HG02610 (cell line): ENCODE measurements around the gene CCDC137.
A peak's percentile ranks its signal among the peaks of the same experiment; 100 is the strongest.

Source experiments
- ATAC-seq: cut with Tn5 transposase; IDR thresholded peaks from one replicate; pipeline ENCODE4 v1.9.1; 2021; ENCODE audit warnings: mild to moderate bottlenecking, moderate library complexity; ENCODE audit not compliant: unreplicated experiment

Gene CCDC137

DNA sequence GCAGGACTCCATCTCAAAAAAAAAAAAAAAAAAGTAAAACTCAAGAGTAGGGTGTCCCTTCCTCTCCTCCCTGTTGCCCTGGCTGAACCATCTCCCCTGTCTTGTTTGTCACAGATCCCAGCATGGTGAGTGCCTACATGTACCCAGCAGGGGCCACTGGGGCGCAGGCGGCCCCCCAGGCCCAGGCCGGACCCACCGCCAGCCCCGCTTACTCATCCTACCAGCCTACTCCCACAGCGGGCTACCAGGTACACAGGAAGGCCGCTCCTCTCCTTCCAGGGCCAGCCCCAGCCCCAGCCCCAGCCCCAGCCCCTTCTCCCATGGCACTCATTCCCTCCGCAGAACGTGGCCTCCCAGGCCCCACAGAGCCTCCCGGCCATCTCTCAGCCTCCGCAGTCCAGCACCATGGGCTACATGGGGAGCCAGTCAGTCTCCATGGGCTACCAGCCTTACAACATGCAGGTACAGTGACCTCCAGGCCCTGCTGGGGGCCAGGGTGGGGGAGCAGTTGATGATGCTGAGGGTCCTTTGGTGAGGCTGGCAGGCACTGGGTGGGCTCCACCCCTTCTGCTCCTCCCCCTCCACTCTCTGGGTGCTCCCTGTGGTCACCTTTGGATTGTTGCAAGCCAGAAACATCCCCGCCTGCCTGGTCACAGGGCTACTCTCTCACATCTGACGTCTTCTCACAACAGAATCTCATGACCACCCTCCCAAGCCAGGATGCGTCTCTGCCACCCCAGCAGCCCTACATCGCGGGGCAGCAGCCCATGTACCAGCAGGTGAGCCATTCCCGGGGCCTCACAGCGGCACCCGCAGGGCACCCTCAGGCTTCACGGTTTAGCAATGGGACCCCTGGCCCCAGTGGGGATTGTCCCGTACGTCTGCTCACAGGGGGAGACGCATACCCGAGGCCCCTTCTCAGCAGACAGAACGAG, 34.1 kb downstream of the CCDC137 start:
- ATAC-seq = no peak

DNA sequence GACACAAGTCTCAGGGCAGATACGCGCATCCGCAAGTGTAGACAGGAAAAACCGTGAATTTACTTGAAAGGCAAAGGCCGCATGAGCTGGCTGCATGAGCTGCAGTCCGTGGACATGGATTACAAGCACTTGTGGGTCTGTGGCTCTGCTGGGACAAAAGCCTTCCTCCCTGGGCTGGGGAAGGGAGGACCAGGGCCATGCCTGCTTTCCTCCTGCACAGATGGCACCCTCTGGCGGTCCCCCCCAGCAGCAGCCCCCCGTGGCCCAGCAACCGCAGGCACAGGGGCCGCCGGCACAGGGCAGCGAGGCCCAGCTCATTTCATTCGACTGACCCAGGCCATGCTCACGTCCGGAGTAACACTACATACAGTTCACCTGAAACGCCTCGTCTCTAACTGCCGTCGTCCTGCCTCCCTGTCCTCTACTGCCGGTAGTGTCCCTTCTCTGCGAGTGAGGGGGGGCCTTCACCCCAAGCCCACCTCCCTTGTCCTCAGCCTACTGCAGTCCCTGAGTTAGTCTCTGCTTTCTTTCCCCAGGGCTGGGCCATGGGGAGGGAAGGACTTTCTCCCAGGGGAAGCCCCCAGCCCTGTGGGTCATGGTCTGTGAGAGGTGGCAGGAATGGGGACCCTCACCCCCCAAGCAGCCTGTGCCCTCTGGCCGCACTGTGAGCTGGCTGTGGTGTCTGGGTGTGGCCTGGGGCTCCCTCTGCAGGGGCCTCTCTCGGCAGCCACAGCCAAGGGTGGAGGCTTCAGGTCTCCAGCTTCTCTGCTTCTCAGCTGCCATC, 34.9 kb downstream of the CCDC137 start:
- ATAC-seq = no peak

DNA sequence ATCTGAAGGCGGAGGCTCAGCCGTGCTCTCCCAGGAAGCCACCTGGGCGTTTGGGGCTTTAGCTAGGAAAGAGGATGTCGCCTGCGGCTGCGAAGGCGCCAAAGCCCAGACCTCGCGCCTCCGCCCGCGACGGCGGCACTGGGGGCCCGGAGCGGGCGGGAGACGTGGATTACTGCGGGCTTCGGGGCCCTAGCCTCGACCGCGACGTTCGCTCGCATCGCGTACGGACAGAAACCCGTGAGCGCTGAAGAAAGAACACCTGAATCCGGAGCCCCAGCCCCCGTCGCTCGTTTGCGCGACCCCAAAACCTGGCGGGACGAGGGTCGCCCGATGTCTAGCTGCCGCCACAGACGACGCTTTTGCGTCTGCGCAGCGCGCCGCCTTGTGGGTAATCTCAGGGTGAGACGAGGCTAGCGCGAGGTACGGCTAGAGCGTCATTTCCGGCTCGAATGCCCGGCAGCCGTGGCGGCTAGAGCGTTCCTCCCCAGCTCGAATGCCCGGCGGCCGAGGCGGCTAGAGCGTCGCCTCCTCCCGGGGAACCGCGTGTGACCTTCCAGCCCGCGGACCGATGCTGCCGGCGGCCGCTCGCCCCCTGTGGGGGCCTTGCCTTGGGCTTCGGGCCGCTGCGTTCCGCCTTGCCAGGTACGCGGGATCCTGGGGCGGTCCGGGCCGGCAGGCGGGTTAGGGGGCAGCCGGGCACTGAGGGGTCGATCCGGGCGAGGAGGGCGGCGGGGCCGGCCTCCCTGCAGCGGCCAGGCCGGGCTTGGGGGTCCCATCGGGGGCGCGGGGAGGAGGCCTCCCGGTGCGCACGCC, 36.6 kb downstream of the CCDC137 start, which contains the start of gene MRPL12:
Gene MRPL12 (plus strand): TSS at position 434 of the 813 bp plus-strand sequence. CDS start 135 bp downstream, at position 569.
- ATAC-seq = peak; percentile 79

DNA sequence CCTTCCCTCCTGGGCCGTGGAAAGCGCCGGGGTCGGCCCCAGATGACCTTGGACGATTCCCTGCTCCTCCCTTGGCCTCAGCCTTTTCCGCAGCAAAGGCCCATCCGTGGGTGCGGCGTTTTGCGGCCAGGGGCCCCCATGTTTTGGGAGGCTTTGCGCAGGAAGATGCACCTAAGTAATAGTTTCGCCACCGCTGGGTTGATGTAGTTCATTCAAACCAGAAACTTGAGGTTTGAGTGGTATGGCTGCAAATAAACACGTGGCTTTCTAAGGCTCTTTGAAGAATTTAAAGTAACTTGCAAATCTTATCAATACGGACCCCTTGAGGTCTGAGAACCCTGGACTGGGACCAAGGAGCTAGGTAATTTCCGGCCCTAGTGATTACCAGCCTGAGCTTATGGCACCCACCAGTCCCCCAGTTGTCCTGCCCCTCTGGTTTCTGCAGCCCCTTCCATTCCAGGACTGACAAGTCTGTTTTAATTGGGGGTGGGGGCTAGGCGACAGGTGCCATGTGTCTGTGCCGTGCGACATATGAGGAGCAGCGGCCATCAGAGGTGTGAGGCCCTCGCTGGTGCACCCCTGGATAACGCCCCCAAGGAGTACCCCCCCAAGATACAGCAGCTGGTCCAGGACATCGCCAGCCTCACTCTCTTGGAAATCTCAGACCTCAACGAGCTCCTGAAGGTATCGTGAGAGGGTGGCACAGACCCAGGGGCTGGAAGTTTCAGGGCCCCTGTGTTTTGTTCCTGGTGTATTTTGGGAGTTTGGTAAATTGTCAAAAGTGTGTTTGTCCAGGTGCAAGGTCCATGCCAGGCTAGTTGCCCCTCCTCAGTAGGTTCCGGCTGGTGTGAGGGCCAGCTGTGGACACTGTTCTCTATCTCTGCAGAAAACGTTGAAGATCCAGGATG, 37.5 kb downstream of the CCDC137 start:
- ATAC-seq = no peak

DNA sequence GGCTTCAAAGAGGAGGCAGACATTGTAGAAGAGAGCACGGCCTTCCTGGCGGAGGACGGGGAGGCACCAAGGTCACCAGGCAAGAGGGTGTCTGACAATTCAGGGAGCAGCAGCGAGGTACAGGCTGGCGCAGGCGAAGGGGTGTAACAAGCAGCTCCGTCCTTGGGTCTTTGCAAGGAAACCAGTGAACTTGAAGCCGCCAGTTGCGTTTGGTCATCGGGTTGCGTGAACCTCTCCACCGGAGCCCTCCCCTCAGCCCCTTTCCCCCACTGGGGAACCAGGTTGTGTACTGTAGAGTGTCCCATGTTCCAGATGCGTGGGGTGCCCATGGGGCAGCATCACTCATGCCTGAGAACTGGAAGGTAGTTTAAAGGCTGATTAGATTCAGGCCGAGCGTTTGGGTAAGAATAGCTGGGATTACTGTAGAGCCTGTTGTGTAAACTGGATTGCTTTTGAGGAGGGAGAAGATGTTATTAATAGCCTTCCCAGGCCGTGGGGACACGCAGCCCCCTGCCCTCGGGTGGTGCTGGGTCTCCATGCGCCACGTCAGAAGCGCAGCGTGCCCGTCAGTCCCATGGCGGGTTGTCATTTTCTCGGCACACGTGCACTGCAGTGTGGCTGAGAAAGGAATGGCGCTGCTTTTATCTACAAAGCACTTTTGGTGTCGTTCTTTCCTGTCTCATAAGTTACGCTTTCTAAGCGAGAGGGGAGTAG, 39.1 kb downstream of the CCDC137 start:
- no peak for ATAC-seq

DNA sequence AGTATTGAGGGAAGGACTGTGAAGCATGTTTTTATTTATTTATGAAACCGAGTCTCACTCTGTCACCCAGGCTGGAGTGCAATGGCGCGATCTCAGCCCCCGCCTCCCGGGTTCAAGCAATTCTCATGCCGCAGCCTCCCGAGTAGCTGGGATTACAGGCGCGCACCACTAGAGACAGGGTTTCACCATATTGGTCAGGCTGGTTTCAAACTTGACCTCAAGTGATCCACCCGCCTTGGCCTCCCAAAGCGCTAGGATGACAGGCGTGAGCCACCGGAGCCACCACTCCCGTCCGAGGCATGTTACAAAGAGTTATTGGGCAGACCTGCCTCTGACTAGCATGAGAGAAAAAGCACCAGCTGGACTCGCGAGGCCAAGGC, 39.7 kb downstream of the CCDC137 start:
- ATAC-seq = no peak

DNA sequence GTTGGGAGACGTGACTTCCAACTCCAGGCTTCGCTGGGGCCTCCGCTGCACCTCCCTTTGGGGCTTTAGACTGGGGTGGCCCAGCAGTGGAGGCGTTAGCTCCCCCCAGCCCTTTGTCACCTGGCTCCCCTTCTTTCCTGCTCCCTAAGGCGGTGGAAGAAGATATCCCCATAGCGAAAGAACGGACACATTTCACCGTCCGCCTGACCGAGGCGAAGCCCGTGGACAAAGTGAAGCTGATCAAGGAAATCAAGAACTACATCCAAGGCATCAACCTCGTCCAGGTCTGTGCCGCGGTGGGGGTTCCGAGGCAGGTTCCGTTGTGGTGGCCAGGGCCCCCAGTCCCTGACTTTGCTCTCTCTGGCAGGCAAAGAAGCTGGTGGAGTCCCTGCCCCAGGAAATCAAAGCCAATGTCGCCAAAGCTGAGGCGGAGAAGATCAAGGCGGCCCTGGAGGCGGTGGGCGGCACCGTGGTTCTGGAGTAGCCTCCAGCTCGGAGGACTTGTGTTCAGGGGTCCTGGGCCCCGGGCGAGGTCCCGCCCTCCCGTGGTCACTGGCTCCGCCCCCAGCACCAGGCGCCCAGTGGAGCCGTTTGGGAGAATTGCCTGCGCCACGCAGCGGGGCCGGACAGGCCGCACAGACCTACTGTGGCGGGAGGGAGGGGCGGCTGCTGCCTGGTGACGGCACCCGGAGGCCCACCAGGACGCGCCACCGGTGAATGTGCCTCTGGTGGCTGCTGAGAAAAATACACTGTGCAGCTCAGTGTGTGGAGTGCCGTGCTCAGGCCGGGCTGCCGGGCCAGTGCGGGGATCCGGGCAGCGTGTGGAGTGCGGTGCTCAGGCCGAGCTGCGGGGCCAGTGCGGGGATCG, 40.5 kb downstream of the CCDC137 start:
- ATAC-seq = no peak

DNA sequence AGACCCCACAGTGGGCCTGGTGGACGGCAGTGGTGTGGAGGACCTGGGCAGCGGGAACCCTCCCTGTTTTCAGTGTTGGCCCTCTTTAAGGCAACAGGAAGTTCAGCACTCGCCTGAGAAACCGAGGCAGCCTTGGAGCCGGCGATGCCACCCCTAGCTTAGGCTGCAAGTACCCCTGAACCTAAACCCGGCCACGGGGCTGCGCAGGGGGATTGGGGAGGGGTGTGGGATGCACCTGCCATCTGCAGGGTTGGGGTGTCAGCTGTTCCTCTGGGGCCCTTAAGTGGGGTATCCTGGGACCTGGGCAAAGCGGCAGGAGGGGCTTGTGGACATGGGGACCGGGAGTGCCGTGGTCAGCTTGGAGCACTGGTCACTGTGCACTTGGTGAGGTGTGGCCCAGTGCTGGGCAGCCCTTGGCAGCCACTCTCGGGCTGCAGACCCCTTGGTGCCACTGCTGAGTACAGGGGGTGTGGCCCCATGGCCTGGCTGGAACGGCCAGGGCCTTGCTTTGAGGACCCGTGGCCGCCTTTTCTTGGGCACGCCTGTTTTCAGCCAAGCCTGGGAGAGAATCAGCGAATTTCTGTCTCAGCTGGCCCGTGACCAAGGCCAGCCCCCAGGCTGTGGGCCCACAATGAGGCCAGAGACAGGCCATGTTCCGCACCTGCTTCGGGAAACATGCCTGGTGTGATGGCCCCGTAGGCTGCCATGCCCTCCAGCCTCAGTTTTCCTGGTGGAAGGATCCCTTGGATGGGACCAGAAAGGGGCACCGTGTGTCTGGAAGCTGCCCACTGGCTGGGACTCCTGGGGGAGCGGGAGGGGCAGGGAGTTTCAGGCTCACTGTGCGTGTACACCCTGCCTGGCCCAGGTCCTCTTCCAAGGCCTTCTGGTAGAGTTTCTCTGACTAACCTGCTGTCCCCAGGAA, 41.4 kb downstream of the CCDC137 start:
- ATAC-seq = no peak

DNA sequence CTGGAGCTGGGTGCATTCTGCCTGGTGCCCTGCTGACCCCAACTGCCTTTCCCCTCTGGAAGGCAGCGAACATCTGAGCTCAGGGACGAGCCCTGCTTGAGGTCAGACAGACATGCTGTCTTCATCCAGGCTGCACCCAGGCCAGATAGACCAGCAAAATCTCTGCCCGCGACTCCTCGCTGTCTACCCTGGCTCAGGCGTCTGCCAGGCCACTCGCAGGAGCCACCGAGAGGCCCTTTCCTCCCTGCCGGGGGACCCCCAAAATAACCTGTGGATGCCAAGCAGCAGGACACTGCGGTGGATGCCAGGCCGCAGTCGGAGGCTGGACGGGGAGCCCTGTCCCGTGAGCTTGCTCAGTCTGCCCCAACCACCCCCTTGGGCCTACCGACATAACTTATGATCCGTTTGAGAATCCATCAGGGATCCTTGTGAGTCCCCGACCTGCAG, 42.2 kb downstream of the CCDC137 start:
- no peak for ATAC-seq

DNA sequence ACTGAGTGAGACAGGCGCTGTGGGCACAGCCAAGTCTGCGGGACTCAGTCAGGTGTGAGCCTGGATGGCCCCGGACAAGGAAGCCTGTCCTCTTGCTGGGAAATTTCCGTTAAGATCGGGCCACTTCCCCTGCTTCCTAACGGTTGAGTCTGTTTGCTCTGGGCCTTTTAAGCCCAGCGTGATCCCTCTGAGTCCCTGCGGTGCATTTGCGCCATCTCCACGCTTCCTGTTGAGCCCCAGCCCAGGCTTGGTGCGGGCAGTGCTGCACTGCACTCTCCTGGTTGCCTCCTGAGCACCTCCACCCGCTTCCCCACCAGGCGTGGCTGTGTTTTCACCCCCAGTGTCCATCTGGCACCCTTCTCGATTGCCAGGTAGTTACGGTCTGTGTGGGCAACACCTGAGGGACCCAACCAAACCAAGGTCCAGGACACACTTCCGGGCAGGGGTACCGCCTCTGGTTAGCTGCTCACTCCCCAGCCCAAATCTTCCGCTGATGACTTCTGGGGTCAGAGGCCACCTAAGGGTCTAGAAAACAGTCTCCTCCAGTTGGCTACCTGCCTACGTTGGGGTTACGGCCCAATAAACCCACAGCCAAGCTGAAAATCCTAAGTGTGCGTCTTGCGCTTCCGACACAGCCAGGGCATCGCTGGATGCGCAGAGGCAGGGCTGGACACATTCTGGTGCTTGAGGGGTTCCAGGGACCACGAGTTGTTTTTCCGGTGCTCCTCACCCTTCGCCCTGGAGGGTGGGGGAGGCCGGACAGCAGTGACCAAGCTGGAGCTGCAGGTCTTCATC, 44.2 kb downstream of the CCDC137 start:
- no peak for ATAC-seq

DNA sequence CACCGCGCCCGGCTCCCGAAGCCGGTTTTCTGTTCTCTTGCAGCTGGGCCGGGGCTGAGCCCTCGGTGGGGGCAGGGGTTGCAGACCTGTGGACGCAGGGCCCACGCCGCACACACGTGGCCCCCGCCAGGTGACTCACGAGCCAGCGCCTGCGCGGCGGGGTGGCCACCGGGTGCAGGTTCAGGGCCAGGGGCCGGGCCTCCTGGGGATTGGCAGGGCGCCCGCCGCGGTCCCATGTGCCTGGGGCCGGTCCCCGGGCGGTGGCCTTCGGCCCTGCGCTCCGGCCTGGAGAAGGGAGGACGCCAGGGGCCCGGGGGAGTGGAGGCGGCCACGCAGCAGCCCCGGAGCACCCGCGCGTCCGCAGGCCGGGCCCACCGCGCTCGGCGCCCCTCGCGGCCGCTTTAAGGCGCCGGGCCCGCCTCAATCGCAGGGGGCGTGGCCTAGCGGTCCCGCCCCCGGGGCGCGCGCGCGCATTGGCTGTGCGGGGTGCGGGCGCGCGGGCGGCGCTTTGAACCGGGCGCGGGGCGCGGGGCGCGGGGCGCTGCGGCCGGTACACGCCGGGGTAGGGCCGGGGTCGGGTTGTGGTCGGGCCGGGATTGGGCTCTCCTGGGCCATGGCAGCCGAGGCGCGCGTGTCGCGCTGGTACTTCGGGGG, 45.4 kb downstream of the CCDC137 start, which contains the start of gene SLC25A10:
Gene SLC25A10 (plus strand): TSS at position 471 of the 654 bp plus-strand sequence. CDS start 143 bp downstream, at position 614.
- ATAC-seq = peak; percentile 53

DNA sequence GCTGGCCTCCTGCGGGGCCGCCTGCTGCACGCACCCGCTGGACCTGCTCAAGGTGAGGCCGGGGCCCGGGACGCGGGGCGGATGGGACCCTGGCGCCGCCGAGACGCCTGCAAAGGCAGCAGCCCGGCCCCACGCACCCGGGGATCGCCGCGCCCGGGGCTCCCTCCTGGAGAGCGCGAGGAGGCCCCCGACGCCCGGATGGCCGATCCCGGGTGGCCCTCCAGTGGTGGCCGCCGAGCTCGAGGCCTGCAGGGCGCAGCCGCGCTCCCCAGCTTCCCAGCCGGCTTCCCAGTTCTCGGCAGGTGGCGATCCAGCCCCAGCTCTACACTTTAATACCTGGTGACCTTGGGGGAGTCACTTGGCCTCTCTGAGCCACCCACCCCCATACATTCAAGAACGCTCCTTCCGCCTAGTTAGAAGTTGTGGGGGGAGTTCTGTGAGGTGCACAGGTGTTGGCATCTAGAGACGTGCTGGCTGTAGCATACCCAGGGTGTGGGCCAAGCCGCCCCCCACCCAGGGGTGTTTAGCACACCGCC, 46.0 kb downstream of the CCDC137 start:
- no peak for ATAC-seq

DNA sequence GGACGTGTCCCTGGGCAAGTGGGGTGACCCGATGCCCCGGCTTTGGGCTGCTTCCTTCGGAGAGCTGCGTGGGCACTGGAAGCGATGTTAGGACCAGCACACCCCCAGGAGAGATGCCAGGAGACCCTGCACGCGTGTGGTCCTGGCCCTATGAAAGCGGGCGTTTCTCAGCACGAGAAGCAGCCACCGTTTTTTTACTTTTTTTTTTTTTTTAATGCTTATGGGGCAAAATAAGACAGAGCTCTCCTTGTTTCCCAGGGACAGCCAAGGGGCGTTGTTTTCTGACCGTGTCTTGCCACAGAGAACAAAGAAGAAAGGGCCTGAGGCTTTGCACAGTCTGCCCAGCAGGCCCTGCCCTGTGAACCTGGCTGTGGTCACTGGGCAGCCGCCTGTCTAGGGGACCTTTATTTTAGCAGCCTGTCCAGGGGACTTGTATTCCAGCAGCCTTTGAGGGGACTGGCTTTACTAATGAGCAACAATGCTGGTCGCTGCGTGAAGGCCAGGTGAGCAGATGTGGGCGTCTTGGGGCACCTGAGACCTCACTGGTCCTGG, 46.5 kb downstream of the CCDC137 start:
- no peak for ATAC-seq

DNA sequence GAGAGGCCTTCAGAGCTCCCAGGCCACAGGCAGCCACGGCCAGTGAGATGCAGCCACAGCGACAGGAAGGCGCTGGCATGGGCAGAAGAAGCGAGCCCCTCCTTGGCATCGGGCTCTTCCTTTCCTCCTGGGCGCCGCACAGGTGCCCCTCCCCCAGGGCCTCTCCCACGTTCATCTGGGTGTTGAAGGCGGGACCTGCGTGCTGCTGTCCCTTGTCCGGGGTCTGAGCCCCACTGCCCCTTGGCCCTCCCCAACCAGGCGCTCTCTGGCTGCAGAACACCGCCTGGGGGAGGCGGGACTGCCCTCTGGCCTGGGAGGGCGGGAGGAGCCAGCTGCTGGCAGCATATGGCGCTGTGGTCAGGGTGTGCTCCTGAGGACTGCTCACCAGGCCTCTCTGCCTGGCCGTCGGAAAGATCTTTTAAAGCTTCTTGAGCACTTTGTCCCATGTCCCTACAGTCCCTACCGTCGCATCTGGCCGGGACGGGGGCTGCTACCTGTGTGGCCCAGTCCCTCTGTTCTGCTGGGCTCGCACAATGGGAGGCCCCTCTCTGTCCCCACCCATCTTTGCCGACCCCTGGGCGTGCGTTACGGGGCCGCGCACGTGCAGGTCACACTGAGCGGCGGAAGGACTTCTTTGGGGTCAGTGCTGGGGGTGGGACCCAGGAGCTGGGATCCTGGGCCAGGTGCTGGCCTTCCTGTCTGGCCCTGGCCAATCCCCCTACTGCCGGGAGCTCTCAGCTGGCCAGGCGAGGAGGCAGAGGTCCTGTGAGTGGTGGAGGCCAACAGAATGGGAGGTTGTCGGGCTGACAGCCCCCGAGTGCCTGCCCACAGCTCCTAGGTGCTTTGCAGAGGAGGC, 47.2 kb downstream of the CCDC137 start:
- no peak for ATAC-seq
